Mesodermal cell (in vitro differentiated cells): ENCODE measurements around the gene SNX15. TPM values are rescaled to one million over a fixed set of nuclear protein-coding genes. Genes with fewer than 3 reads are reported as not detected.
"Not testable (repeated sequence)": the region's sequence is repeated elsewhere in the genome, so short reads cannot be mapped to it uniquely, and the experiment has no call there.

Experiments
- H3K27ac ChIP-seq: 2 replicates; pipeline ENCODE4 v1.7.0; 2013; ENCODE audit warnings: mild to moderate bottlenecking, low read depth, low read length, moderate library complexity; ENCODE audit not compliant: severe bottlenecking
- H3K36me3 ChIP-seq: 2 replicates; pipeline ENCODE4 v1.7.1; 2013; ENCODE audit warnings: mild to moderate bottlenecking, low read length, moderate library complexity; ENCODE audit not compliant: control insufficient read depth, insufficient read depth
- H3K4me1 ChIP-seq: one replicate; pipeline ENCODE4 v1.7.1; 2013; ENCODE audit warnings: mild to moderate bottlenecking, low read length; ENCODE audit not compliant: insufficient read depth, control insufficient read depth, poor library complexity, severe bottlenecking
- H3K4me3 ChIP-seq: 2 replicates; pipeline ENCODE4 v1.7.0; 2013; ENCODE audit warnings: low read length, control low read depth, mild to moderate bottlenecking; ENCODE audit not compliant: insufficient read depth, poor library complexity, severe bottlenecking; ENCODE audit errors: extremely low read depth
- H3K9me3 ChIP-seq: 2 replicates; pipeline ENCODE4 v1.7.1; 2013; ENCODE audit warnings: mild to moderate bottlenecking, low read length, moderate library complexity; ENCODE audit not compliant: control insufficient read depth
- WGBS, 2 experiments: methylation state at CpG; one replicate each; pipeline ENCODE4 v1.1.5; 2013; ENCODE audit warnings: missing lambda C conversion rate in 2 of 2; ENCODE audit not compliant: insufficient coverage in 2 of 2; 5-methylcytosine and 5-hydroxymethylcytosine counted together
- polyA plus RNA-seq, 2 experiments: library from polyadenylated mRNA; stranded (reverse); fragments of 50-300 nt; gene quantifications; one replicate each; pipeline ENCODE4 v1.2.3, GENCODE V29; 2013

Gene SNX15
- 20.2 TPM for polyA plus RNA-seq (2013, experiment 1 of 2)
- polyA plus RNA-seq (2013, experiment 2 of 2): 19.7 TPM

- H3K4me1 ChIP-seq: peaks cover 4% of the 10 kb centered on the region
- H3K36me3 ChIP-seq: peaks cover 7% of the 10 kb centered on the region
- 0 to 1% methylated on average over 37 of the region's 51 CpGs for WGBS, 2 experiments
- H3K4me3 ChIP-seq: peak within 1 kb of the TSS; percentile 65
- peak within 1 kb of the TSS; percentile 82 for H3K27ac ChIP-seq
- no peaks in the 10 kb centered on the region for H3K9me3 ChIP-seq
Observed at GRCh38 chr11:65027213-65028067, at the start of gene SNX15. SNX15 (plus strand) TSS chr11:65027439; CDS start chr11:65027538, 99 bp downstream.

- H3K4me3 ChIP-seq, H3K27ac ChIP-seq, H3K4me1 ChIP-seq, H3K9me3 ChIP-seq, H3K36me3 ChIP-seq: not testable (repeated sequence)
- no CpG with 5 or more reads among the region's 5 CpGs for WGBS, 2 experiments
Observed at GRCh38 chr11:64983339-64983738, 43.9 kb upstream of the SNX15 start.

GRCh38 chr11:64987998-64988854 lies 39.0 kb upstream of the SNX15 start:
- Histone ChIP-seq H3K4me3 (no peak overlapping the region), H3K36me3 (no peaks in the 10 kb centered on the region), H3K27ac (no peak overlapping the region), H3K9me3 (no peaks in the 10 kb centered on the region), H3K4me1 (peaks cover 11% of the 10 kb centered on the region)
- 79 to 90% methylated on average over 4 to 5 of the region's 6 CpGs for WGBS, 2 experiments

- no peak overlapping the region for H3K4me3 ChIP-seq
- H3K27ac ChIP-seq: no peak overlapping the region
- 92 to 97% methylated on average over 13 of the region's 13 CpGs for WGBS, 2 experiments
- no peaks in the 10 kb centered on the region for H3K9me3 ChIP-seq
- peaks cover 11% of the 10 kb centered on the region for H3K4me1 ChIP-seq
- no peaks in the 10 kb centered on the region for H3K36me3 ChIP-seq
Observed at GRCh38 chr11:64989416-64989815, 37.8 kb upstream of the SNX15 start.

- H3K4me1 ChIP-seq: peaks cover 11% of the 10 kb centered on the region
- no peaks in the 10 kb centered on the region for H3K36me3 ChIP-seq
- WGBS, 2 experiments: 69 to 87% methylated on average over 8 to 10 of the region's 15 CpGs
- H3K9me3 ChIP-seq: no peaks in the 10 kb centered on the region
- no peak overlapping the region for H3K4me3 ChIP-seq
- H3K27ac ChIP-seq: no peak overlapping the region
Observed at GRCh38 chr11:64990222-64990923, 36.9 kb upstream of the SNX15 start.

- H3K4me3 ChIP-seq: no peak overlapping the region
- H3K9me3 ChIP-seq: no peaks in the 10 kb centered on the region
- no peaks in the 10 kb centered on the region for H3K36me3 ChIP-seq
- no peak overlapping the region for H3K27ac ChIP-seq
- WGBS, 2 experiments: 87 to 97% methylated on average over 6 of the region's 7 CpGs
- peaks cover 11% of the 10 kb centered on the region for H3K4me1 ChIP-seq
Observed at GRCh38 chr11:64994318-64994717, 32.9 kb upstream of the SNX15 start.

- no peak overlapping the region for H3K4me3 ChIP-seq
- no peaks in the 10 kb centered on the region for H3K36me3 ChIP-seq
- H3K27ac ChIP-seq: no peak overlapping the region
- no peaks in the 10 kb centered on the region for H3K9me3 ChIP-seq
- WGBS, 2 experiments: 77 to 89% methylated on average over 8 to 11 of the region's 11 CpGs
- H3K4me1 ChIP-seq: no peaks in the 10 kb centered on the region
Observed at GRCh38 chr11:64996327-64996709, 30.9 kb upstream of the SNX15 start.

- H3K4me1 ChIP-seq: no peaks in the 10 kb centered on the region
- no peaks in the 10 kb centered on the region for H3K9me3 ChIP-seq
- no peaks in the 10 kb centered on the region for H3K36me3 ChIP-seq
- WGBS, 2 experiments: 35 to 37% methylated on average over 6 to 7 of the region's 9 CpGs
- H3K4me3 ChIP-seq: no peak within 1 kb of the TSS
- H3K27ac ChIP-seq: no peak within 1 kb of the TSS
Observed at GRCh38 chr11:64996710-64997380, 30.4 kb upstream of the SNX15 start, which contains the start of gene BATF2. BATF2 (minus strand) TSS chr11:64996971; CDS start chr11:64996914, 57 bp downstream.

- WGBS, 2 experiments: 56 to 91% methylated on average over 1 of the region's 1 CpG
- H3K4me3 ChIP-seq: no peak overlapping the region
- no peaks in the 10 kb centered on the region for H3K9me3 ChIP-seq
- no peaks in the 10 kb centered on the region for H3K4me1 ChIP-seq
- no peaks in the 10 kb centered on the region for H3K36me3 ChIP-seq
- H3K27ac ChIP-seq: no peak overlapping the region
Observed at GRCh38 chr11:64998141-64998540, 29.1 kb upstream of the SNX15 start.
